Upper lobe of right lung (tissue), 1 donor: ENCODE data around the gene HCST. TPM values are rescaled to one million over a fixed set of nuclear protein-coding genes. Genes with fewer than 3 reads are reported as not detected.

Experiments used
- ATAC-seq: fragments of 200-7000 bp; cut with Tn5 transposase; one replicate; pipeline ENCODE4 v1.9.1; 2020; ENCODE audit warnings: mild to moderate bottlenecking, moderate library complexity
- DNase-seq: peaks from one replicate; pipeline ENCODE4 v3.0.0-alpha.2; 2020
- H3K27ac ChIP-seq: fragments of 200-600 bp; one replicate; pipeline ENCODE4 v1.8.0; 2022
- H3K27me3 ChIP-seq: fragments of 200-600 bp; one replicate; pipeline ENCODE4 v1.8.0; 2022; ENCODE audit warnings: mild to moderate bottlenecking
- H3K36me3 ChIP-seq: fragments of 200-600 bp; one replicate; pipeline ENCODE4 v1.8.0; 2022
- H3K4me1 ChIP-seq: fragments of 200-600 bp; one replicate; pipeline ENCODE4 v1.8.0; 2022
- H3K4me3 ChIP-seq: fragments of 200-600 bp; one replicate; pipeline ENCODE4 v1.8.0; 2022; ENCODE audit warnings: mild to moderate bottlenecking
- H3K9me3 ChIP-seq: fragments of 200-600 bp; one replicate; pipeline ENCODE4 v1.8.0; 2022
- CTCF ChIP-seq: fragments of 200-600 bp; IDR thresholded peaks from one replicate; pipeline ENCODE4 v1.8.0; 2022; ENCODE audit warnings: antibody characterized with exemption
- intact Hi-C: fragments of 100-400 bp; cut with DNase I; formaldehyde crosslinking; loops from one replicate; pipeline ENCODE4 v1.11.0; 2022
- total RNA-seq: library from RNA; stranded (reverse); fragmentation: NEBNext Ultra II Directional; extraction: Animal tissue kit (Norgen Biotek cat#: 25700); gene quantifications from one replicate; pipeline ENCODE4 v1.2.1, GENCODE V29; 2021
- donor health status: DM: no; HTN: yes; CAD: no; lungs with severe emphysema.

Gene HCST
- total RNA-seq, 1 donor from 2014 or later: 44.0 TPM

DNA sequence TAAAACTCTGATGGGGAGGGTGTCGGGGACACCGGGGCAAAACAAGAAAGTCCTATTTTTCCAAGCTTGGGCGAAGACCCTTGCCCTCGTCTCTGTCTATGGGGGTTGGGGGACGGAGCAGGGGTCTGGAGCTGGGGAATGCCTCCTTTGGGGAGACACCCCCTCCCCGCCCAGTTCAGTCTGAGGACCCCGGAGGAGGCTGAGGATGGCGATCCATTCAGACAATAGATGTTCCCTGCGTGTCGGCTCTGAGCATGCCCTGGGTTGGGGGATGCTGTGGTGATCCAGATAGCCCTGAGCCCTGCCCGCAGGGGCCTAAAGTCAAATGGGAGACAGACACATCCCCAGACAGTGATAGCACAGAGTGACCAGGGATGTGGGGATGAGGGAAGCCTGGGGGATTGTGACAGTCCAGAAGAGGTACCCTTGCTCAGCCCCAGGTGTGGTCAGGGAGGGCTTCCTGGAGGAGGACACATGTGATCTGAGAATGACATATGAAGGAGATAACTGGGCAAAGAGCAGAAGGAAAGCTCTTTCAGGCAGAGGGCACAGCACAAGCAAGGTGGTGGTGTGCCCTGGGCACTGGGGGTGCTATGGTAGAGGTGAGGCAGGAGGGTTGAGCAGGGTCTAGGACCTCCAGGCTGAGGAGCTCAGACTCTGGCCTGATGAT lies 42.9 kb downstream of the HCST start:
- Histone ChIP-seq H3K27ac (no peak overlapping the region), H3K4me3 (no peak overlapping the region), H3K4me1 (no peaks in the 10 kb centered on the region), H3K36me3 (peaks cover 4% of the 10 kb centered on the region), H3K27me3 (no peaks in the 10 kb centered on the region), H3K9me3 (no peaks in the 10 kb centered on the region)
- intact Hi-C loops: no loop called here
- TF ChIP-seq CTCF: no peak
- ATAC-seq: no peak
- DNase-seq: no peak

GRCh38 chr19:35946203-35946602 lies 43.9 kb downstream of the HCST start:
- Histone ChIP-seq H3K36me3 (no peaks in the 10 kb centered on the region), H3K4me1 (no peaks in the 10 kb centered on the region), H3K4me3 (no peak overlapping the region), H3K9me3 (no peaks in the 10 kb centered on the region), H3K27me3 (no peaks in the 10 kb centered on the region), H3K27ac (no peak overlapping the region)
- ATAC-seq: no peak
- no peak for DNase-seq
- intact Hi-C loops: no loop called here
- TF ChIP-seq CTCF: no peak

DNA sequence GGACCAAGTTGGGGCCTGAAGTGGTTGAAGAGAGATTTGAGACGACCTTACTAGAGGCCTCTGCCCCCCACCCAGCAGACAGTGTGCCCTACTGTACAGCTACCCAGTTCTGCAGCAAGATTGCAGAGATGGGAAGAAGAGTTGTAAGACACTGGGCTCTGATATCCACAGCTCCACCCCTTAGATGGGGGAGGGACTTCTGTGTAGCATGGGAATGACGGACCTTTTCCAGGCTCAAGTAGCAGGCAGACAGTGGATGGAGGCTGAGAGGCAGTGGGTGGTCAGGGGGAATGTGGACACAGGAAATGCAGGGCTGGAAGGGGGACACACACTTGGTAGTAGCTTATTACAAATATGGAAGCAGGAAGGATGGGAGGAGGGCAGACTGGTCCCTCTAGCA lies 46.8 kb downstream of the HCST start:
- ATAC-seq (no peak), DNase-seq (no peak)
- Histone ChIP-seq H3K4me1 (peaks cover 4% of the 10 kb centered on the region), H3K27ac (no peak overlapping the region), H3K4me3 (no peak overlapping the region), H3K9me3 (no peaks in the 10 kb centered on the region), H3K27me3 (no peaks in the 10 kb centered on the region), H3K36me3 (no peaks in the 10 kb centered on the region)
- intact Hi-C loops: no loop called here
- TF ChIP-seq CTCF: no peak

Other genes with a start within 250 kb of the HCST start
- not detected for gene UPK1A, start 236.0 kb upstream of the HCST start, total RNA-seq
- gene ZBTB32, start 198.0 kb upstream of the HCST start, total RNA-seq: 0.23 TPM
- 36.6 TPM for gene KMT2B, start 184.5 kb upstream of the HCST start, total RNA-seq
- 16.9 TPM for gene IGFLR1, start 160.1 kb upstream of the HCST start, total RNA-seq
- gene U2AF1L4, start 157.1 kb upstream of the HCST start, total RNA-seq: 26.3 TPM
- 51.0 TPM for gene PSENEN, start 156.9 kb upstream of the HCST start, total RNA-seq
- 11.3 TPM for gene LIN37, start 154.0 kb upstream of the HCST start, total RNA-seq
- gene HSPB6, start 145.5 kb upstream of the HCST start, total RNA-seq: 41.3 TPM
- gene PROSER3, start 144.4 kb upstream of the HCST start, total RNA-seq: 18.2 TPM
- 6.8 TPM for gene ARHGAP33, start 127.0 kb upstream of the HCST start, total RNA-seq
- not detected for gene PRODH2, start 89.7 kb upstream of the HCST start, total RNA-seq
- gene NPHS1, start 50.0 kb upstream of the HCST start, total RNA-seq: not detected
- not detected for gene KIRREL2, start 45.6 kb upstream of the HCST start, total RNA-seq
- 7.0 TPM for gene APLP1, start 34.0 kb upstream of the HCST start, total RNA-seq
- 19.5 TPM for gene NFKBID, start 2.0 kb upstream of the HCST start, total RNA-seq
- 367 TPM for gene TYROBP, start 5.8 kb downstream of the HCST start, total RNA-seq
- gene LRFN3, start 33.8 kb downstream of the HCST start, total RNA-seq: 10.5 TPM
- gene SDHAF1, start 92.7 kb downstream of the HCST start, total RNA-seq: 14.2 TPM
- gene SYNE4, start 106.3 kb downstream of the HCST start, total RNA-seq: 8.1 TPM
- gene ALKBH6, start 111.7 kb downstream of the HCST start, total RNA-seq: 18.7 TPM
- gene CLIP3, start 130.3 kb downstream of the HCST start, total RNA-seq: 10.5 TPM
- 5.2 TPM for gene THAP8, start 151.8 kb downstream of the HCST start, total RNA-seq
- 0.93 TPM for gene WDR62, start 152.4 kb downstream of the HCST start, total RNA-seq
- not detected for gene OVOL3, start 208.6 kb downstream of the HCST start, total RNA-seq
- gene POLR2I, start 212.3 kb downstream of the HCST start, total RNA-seq: 37.6 TPM
- gene TBCB, start 212.9 kb downstream of the HCST start, total RNA-seq: 82.2 TPM
- 582 TPM for gene CAPNS1, start 237.5 kb downstream of the HCST start, total RNA-seq
- gene COX7A1, start 249.9 kb downstream of the HCST start, total RNA-seq: 79.4 TPM